HL-60/S4 treated with phorbol 12-myristate 13-acetate at 8.2 ng/mL for 4 days and 3 days (cell line): Measurements from ENCODE around the gene ARHGAP10.
"Not testable (repeated sequence)": the region's sequence is repeated elsewhere in the genome, so short reads cannot be mapped to it uniquely, and the experiment has no call there.

ENCODE experiments used
- in situ Hi-C: fragments of 300-500 bp; cut with MboI; formaldehyde crosslinking; loops from 2 replicates; pipeline ENCODE4 v1.15.0; 2022; ENCODE audit warnings: low sequenced_read_pairs

ARHGAP10 gene

GRCh38 chr4:147885216-147885615 is 153.3 kb downstream of the ARHGAP10 start:
- in situ Hi-C loops, result not testable (repeated sequence)

DNA sequence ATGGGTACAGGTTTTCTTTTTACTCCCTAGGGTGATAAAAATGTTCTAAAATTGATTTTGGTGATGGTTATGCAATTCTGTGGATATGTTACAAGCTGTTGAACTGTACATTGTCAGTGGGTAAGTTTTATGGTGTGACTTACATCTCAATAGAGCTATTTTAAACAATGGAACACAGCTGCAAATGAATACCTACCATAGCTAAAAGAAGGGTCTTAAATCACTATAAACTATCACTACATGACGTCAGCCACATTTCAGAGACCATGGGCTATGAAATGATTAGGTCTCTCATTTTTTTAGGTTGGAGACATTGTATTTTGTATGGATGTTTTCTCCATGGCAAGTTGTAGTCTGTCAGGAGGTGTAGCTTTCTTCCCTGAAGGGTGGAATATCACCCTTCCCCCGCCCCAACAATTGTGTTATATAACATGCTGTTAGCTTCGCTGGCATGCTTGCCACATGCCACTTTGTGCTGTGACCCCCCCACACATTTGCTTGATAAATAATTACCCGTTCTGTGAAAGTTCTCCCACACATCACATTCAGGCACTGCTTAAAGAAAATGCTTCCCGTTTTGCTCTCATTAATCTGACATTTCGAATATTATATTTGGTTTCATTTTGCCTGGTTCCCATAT is 159.7 kb downstream of the ARHGAP10 start:
- in situ Hi-C loops, result no loop called here

DNA sequence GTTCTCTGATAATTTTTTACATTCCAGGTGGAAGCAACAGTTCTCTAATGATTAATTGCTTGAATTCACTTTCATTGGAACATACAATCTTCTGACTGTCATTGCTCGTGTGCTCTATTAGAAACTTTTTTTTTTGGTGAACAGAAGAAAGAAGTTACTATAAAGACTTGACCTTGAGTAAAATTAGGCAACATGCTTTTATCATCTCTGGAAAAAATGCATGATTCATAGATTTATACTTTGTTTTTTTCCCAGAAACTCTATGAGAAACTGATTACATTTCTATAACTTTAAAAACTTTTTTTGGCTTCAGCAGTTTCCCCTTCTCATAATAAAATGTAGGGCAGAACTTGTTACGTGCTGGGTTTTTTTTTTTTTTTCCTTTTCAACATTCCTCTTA is 167.6 kb downstream of the ARHGAP10 start:
- in situ Hi-C loops, result no loop called here

DNA sequence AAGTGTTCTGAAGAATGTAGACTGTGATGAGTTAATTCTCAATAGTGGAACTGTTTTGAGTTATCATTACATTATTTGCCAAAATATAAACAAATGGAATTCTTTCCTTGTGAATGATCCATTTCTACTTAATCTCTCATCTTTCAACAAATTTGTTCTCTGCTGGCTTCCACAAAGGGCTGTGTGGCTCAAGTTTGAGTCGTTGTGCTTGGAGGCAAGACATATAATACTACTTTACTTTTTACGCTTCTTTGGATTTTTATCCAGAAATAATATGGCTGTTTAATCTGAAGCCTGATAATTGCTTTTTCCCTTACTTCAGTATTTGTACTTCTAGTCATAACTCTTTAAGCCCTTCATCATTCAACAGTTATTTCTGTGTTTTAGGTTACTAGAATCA is 169.5 kb downstream of the ARHGAP10 start:
- in situ Hi-C loops, result no loop called here

GRCh38 chr4:147901916-147902315 is 170.0 kb downstream of the ARHGAP10 start:
- in situ Hi-C loops, result no loop called here

DNA sequence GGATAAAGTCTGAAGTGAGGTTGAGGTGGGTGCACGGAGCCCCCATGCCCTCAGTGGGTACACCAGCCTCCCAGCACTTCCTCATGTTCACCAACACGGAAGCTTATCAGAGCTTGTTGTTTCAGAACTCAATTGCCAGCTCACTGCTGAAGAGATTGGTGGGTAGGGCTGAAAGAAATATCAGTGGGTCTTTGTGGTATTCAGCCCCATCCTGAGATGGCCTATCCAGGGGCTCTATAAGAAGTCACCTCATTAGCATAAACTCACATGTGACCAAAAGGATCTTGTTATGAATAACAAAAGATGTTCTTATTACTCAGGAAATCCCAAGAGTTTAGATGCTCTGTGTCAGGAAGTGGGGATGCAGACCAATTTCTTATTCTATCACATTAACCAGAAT is 177.3 kb downstream of the ARHGAP10 start:
- in situ Hi-C loops, result no loop called here

DNA sequence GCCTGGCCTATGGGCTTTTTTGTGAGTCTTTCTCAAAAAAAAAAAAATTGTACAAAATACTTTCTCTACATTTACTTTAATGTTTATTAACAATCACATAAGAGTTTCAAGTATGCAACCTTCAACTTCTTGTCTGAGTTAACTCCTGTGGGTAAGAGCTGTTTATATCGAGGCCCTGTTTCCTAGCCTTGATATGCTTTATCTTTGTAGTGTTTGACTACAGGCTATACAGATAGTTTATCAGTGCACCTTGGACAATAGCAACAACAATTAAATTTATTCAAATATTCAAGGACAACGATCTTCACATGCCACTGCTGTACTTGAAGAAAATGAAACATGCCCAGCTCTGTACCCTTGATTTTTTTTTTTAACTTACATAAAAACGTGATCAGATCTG is 178.4 kb downstream of the ARHGAP10 start:
- in situ Hi-C loops, result no loop called here

DNA sequence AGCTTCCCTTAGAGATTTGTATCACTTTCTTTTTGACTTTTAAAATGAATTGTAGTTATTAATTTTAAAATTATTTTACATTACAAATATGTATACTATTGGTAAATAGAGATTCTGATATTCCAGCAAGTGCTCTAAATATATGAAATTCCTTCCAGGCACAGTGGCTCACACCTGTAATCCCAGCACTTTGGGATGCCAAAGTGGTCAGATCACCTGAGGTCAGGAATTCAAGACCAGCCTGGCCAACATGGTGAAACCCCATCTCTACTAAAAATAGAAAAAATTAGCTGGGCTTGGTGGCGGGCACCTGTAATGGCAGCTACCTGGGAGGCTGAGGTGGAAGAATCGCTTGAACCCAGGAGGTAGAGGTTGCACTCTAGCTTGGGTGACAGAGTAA is 180.2 kb downstream of the ARHGAP10 start:
- in situ Hi-C loops, result not testable (repeated sequence)

DNA sequence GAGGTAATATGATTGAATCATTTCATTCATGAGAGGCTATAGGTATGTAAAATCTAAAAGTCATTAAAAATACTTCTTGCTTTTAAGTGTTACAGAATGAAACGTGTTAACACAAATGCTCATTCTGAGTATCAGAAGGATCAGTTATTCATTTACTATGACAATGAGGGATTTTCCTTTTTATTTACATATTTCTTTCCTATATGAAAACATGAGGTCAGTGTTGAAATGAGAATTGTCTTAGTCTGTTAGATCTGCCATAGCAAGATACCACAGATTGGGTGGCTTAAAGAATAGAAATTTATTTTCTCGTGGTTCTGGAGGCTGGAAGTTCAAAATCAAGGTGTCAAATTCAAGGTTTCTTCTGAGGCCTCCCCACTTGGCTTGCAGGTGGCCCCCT is 181.2 kb downstream of the ARHGAP10 start:
- in situ Hi-C loops, result no loop called here

GRCh38 chr4:147916351-147916750 is 184.5 kb downstream of the ARHGAP10 start:
- in situ Hi-C loops, result no loop called here

DNA sequence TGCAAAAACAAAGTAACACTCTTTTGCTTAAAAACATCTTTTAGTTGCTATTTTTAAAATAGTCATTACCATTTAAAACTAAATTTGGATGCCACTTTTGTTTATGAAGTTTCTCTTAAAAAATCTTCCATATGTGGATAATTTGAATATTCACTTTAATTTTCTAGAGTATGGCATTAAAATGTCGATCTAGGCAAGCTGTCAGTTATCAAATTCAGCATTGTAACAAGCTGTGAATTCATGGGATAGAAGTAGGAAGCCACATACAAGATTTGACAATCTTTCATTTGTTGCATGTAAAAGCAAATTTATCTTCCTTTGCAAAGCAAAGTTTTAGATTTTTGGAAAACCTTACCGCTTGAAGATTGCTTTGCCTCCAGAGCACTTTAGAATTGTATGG is 191.5 kb downstream of the ARHGAP10 start:
- in situ Hi-C loops, result no loop called here

DNA sequence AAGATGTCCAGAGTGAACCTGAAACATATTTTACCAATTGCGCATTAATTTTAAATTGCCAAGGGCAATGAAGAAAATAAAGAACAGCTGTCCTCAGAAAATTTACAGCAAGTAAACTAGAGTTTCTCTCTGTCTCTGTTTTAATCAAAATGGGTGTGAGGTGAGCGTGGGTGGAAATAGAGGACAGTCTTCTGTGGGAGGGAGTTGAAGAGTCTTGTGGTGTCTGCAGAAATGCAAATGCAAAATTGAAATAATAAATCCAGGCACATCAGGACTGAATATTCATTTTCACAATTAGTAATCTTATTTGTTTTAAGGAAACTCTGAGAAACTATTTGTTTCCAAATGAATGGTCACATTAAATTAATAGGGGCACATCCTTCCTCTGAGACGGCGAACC is 192.0 kb downstream of the ARHGAP10 start:
- in situ Hi-C loops, result no loop called here

- in situ Hi-C loops, result no loop called here
These were observed 192.9 kb downstream of the ARHGAP10 start for GRCh38 chr4:147924604-147925412.

DNA sequence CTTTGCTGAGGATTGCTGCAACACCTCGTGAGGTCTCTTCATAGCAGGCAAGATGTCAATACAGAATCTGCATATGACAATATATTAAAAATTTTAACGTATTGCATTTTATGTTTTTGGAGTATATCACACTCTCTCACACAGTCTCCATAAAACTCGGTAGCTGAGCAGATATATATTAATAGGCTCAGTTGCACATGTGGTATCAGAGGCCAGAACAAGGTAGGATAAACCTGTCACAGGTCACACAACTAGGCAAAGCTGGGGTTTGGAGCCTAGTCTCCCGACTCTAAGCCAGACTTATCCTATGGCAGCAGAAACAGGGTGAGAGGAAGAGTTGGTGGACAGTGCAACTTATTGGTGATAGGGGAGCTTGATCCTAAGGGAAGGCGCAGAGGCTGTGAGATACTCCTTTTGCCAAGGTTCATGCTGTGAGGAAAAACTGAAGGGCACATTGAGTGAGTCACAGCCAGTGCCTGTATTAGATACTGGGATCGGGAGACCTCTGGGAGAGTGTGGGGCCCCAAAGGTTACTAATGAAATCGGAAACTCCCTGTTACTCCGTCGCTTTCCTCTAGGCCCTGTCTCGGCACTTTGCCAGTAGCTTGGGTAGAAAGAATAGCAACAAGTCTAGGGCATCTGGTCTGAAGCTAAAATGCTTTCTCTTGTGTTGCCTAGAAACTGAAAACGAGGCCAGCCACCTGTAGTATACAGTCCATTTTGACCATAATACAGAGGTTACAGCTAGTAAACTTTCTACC is 195.7 kb downstream of the ARHGAP10 start:
- in situ Hi-C loops, result no loop called here

DNA sequence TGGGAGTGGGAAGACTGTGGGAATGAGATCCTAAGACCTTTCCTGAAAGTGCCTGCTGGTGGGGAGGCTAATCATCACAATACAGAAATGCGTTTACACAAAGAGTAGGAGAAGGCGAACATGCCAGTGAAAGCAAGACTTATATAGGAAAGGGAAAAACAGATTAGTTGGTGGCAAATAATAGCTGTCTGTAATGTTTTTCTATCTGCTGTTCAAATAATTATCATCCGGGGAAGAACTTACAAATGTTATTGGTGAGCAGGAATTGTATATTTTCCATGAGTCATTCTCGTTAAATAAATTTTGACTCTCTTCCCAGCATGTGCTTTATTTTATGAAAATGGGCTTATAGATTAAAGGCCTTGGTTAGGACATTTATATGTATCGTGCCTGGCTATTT is 196.5 kb downstream of the ARHGAP10 start:
- in situ Hi-C loops, result no loop called here

- in situ Hi-C loops, result no loop called here
These were observed 197.9 kb downstream of the ARHGAP10 start for GRCh38 chr4:147929746-147930145.

DNA sequence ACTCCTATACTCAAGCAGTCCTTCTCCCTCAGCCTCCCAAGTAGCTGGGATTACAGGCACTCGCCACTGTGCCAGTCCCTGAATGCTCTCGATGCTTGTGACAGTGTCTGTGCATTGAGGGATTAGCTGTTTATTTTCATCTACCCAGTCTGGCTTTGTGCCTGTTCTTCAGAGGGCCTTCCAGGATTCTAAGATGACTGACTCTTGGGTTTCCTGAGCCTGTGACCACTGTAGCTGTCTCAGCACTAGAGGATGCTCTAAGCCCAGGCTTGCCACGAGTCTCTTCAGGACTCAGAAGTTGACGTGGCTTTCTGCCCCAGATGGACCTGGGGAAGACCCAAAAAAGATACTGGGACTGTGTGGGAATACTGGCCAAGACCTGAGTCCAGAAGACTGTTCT is 201.4 kb downstream of the ARHGAP10 start:
- in situ Hi-C loops, result no loop called here

- in situ Hi-C loops, result no loop called here
These were observed 201.9 kb downstream of the ARHGAP10 start for GRCh38 chr4:147933779-147934178.

DNA sequence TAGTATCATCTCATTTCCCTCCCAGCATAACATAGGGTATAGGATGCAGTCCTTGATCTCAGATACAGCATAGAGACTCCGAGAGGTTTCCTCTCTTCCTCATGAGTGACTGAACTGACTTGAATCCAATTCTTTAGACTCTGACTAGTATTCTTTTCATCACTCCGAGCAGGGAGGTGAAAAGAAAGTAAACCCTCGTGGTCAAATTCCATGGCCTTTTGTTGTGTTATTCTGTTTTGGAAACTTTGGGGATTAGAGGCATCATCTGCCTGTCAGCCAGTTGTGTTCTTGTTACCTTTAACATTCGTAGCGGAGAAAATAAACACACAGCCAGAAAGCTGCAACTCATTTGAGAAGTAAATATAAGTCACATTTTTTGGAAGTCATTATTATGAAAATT is 206.6 kb downstream of the ARHGAP10 start:
- in situ Hi-C loops, result no loop called here

GRCh38 chr4:147940171-147940570 is 208.3 kb downstream of the ARHGAP10 start:
- in situ Hi-C loops, result no loop called here

- in situ Hi-C loops, result no loop called here
These were observed 209.5 kb downstream of the ARHGAP10 start for GRCh38 chr4:147941373-147941772.

- in situ Hi-C loops, result no loop called here
These were observed 210.8 kb downstream of the ARHGAP10 start for GRCh38 chr4:147942729-147943128.
